DMS153 treated with DMSO at 0.1 percent for 48 hours (cell line): ENCODE results near the gene LRRC8D.

Experiments used
- DNase-seq: peaks from one replicate; lab custom pipeline; 2025; ENCODE audit not compliant: unreplicated experiment; lab: John Stamatoyannopoulos, UW

Gene LRRC8D

GRCh38 chr1:89934461-89934860, 113.6 kb downstream of the LRRC8D start:
- no peak for DNase-seq

GRCh38 chr1:89935235-89935634, 114.4 kb downstream of the LRRC8D start:
- DNase-seq: no peak

GRCh38 chr1:89936694-89937093, 115.9 kb downstream of the LRRC8D start:
- no peak for DNase-seq

- no peak for DNase-seq
Observed at GRCh38 chr1:89938171-89939055, 117.6 kb downstream of the LRRC8D start.

GRCh38 chr1:89939059-89939570, 118.3 kb downstream of the LRRC8D start:
- no peak for DNase-seq

GRCh38 chr1:89939693-89940438, 119.0 kb downstream of the LRRC8D start:
- DNase-seq: no peak

GRCh38 chr1:89941110-89941766, 120.4 kb downstream of the LRRC8D start:
- DNase-seq: no peak

- no peak for DNase-seq
Observed at GRCh38 chr1:89942014-89942413, 121.2 kb downstream of the LRRC8D start.

GRCh38 chr1:89942825-89943658, 122.2 kb downstream of the LRRC8D start:
- DNase-seq: no peak

- DNase-seq: no peak
Observed at GRCh38 chr1:89943846-89944781, 123.3 kb downstream of the LRRC8D start.

- no peak for DNase-seq
Observed at GRCh38 chr1:89945852-89946476, 125.1 kb downstream of the LRRC8D start.

GRCh38 chr1:89946532-89946931, 125.7 kb downstream of the LRRC8D start:
- no peak for DNase-seq

GRCh38 chr1:89948722-89949345, 128.0 kb downstream of the LRRC8D start:
- DNase-seq: no peak

GRCh38 chr1:89949991-89950624, 129.3 kb downstream of the LRRC8D start:
- DNase-seq: no peak

- no peak for DNase-seq
Observed at GRCh38 chr1:89950703-89951102, 129.9 kb downstream of the LRRC8D start.

- no peak for DNase-seq
Observed at GRCh38 chr1:89951766-89952604, 131.2 kb downstream of the LRRC8D start.

- DNase-seq: no peak
Observed at GRCh38 chr1:89952605-89953130, 131.8 kb downstream of the LRRC8D start.
